ENCODE data around the gene RANBP2.
"Not testable (repeated sequence)": the region's sequence is repeated elsewhere in the genome, so short reads cannot be mapped to it uniquely, and the experiment has no call there.

The RANBP2 gene

GRCh38 chr2:108719149-108720044 is at the start of gene RANBP2:
RANBP2 (plus strand) TSS chr2:108719482; CDS start chr2:108719607, 125 bp downstream.
- Mint-ChIP-seq H3K4me1 (ENCODE audit: low read depth) (peaks cover 9% of the 10 kb centered on the region), H3K27me3 (ENCODE audit: low read depth) (no peaks in the 10 kb centered on the region), H3K9me3 (no peaks in the 10 kb centered on the region), H3K4me3 (peak within 1 kb of the TSS; percentile 93), H3K36me3 (ENCODE audit: low read depth) (peaks cover 3% of the 10 kb centered on the region), H3K27ac (peak within 1 kb of the TSS; percentile 95)
- peak; percentile 94 for DNase-seq (ENCODE audit: low spot score)

DNA sequence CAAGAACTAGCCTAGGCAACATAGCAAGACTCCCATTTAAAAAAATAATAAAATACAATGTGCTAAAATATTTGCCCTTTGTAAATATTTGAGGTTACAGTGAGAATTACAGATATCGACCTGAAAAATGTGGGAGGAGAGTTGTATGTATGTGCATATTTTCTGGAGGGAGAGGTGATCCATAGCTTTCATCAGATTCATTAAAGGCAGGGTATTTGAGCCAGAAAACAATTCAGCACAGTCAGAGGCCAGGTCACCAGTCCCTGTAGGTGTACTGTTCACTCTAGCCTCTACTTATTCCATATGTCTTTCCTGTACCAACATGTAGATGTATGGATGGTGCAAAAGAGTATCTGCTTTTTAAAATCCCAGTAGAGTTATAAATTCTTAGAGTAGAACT is 49.0 kb upstream of the RANBP2 start:
- not testable (repeated sequence) for H3K4me1 Mint-ChIP-seq (ENCODE audit: low read depth); H3K36me3 Mint-ChIP-seq (ENCODE audit: low read depth); H3K4me3 Mint-ChIP-seq; H3K27ac Mint-ChIP-seq; DNase-seq (ENCODE audit: low spot score); H3K9me3 Mint-ChIP-seq; H3K27me3 Mint-ChIP-seq (ENCODE audit: low read depth)

DNA sequence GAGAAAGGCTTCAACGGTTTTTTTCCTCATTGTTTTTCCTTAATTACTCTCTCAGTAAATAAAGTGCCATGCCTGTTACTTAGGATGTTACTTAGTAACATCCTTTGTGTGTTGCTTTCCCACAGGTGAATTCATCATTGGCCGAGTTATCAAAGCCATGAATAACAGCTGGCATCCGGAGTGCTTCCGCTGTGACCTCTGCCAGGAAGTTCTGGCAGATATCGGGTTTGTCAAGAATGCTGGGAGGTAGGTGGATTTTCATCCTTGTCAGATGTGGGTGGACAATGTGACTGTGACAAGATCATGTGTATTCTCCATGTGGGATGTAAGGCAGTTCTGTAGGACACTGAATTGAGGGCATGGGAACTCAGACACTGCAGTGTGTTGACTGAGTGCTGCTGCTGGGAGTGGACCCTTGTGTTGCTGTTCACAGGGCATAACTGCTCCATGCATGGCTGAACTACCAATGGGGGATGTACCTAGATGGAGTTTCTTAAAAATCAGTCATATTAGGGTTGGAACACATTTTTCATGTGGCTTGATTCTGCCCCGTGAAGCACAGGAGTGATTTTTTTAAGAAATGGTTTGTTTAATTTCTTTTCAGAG is 47.0 kb upstream of the RANBP2 start:
- not testable (repeated sequence) for DNase-seq (ENCODE audit: low spot score); H3K27me3 Mint-ChIP-seq (ENCODE audit: low read depth); H3K4me1 Mint-ChIP-seq (ENCODE audit: low read depth); H3K4me3 Mint-ChIP-seq; H3K27ac Mint-ChIP-seq; H3K9me3 Mint-ChIP-seq
- H3K36me3 Mint-ChIP-seq (ENCODE audit: low read depth): peaks cover 11% of the 10 kb centered on the region

GRCh38 chr2:108676522-108676921 is 42.8 kb upstream of the RANBP2 start:
- peaks cover 27% of the 10 kb centered on the region for H3K36me3 Mint-ChIP-seq (ENCODE audit: low read depth)
- H3K4me3 Mint-ChIP-seq; DNase-seq (ENCODE audit: low spot score); H3K27ac Mint-ChIP-seq; H3K27me3 Mint-ChIP-seq (ENCODE audit: low read depth); H3K9me3 Mint-ChIP-seq: not testable (repeated sequence)
- H3K4me1 Mint-ChIP-seq (ENCODE audit: low read depth): peaks cover 12% of the 10 kb centered on the region

- not testable (repeated sequence) for H3K27me3 Mint-ChIP-seq (ENCODE audit: low read depth); DNase-seq (ENCODE audit: low spot score); H3K9me3 Mint-ChIP-seq; H3K27ac Mint-ChIP-seq; H3K4me3 Mint-ChIP-seq
- Mint-ChIP-seq H3K4me1 (ENCODE audit: low read depth) (peaks cover 12% of the 10 kb centered on the region), H3K36me3 (ENCODE audit: low read depth) (peaks cover 29% of the 10 kb centered on the region)
Measured at GRCh38 chr2:108677239-108677744, 42.0 kb upstream of the RANBP2 start.

DNA sequence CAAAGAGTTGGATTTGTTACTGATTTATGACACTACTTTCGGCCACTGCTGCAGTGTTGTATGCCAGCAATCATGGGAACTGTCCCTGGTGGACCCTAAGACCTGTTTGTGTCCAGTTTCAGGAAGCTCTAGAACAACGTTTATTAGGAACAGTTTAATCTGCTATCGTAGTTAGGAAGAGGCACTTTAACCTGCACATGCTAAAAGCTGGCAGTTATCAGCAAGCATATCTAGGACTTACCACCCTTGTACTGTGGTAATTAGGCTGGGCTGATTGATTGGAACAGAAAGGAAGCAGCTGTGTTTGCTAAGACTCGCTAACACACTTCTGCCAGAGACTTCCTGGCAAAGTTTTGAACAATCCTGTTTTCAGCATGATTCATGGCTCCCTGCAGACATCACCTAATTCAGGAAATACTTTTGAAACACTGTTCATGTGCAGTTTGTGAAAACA is 41.1 kb upstream of the RANBP2 start:
- H3K4me1 Mint-ChIP-seq (ENCODE audit: low read depth): peaks cover 12% of the 10 kb centered on the region
- H3K27ac Mint-ChIP-seq: peak overlapping the region; percentile 35
- H3K27me3 Mint-ChIP-seq (ENCODE audit: low read depth); DNase-seq (ENCODE audit: low spot score); H3K9me3 Mint-ChIP-seq: not testable (repeated sequence)
- H3K4me3 Mint-ChIP-seq: peak overlapping the region; percentile 33
- peaks cover 27% of the 10 kb centered on the region for H3K36me3 Mint-ChIP-seq (ENCODE audit: low read depth)

- peaks cover 12% of the 10 kb centered on the region for H3K4me1 Mint-ChIP-seq (ENCODE audit: low read depth)
- not testable (repeated sequence) for DNase-seq (ENCODE audit: low spot score); H3K9me3 Mint-ChIP-seq; H3K27me3 Mint-ChIP-seq (ENCODE audit: low read depth); H3K4me3 Mint-ChIP-seq; H3K27ac Mint-ChIP-seq
- peaks cover 23% of the 10 kb centered on the region for H3K36me3 Mint-ChIP-seq (ENCODE audit: low read depth)
Measured at GRCh38 chr2:108680805-108681204, 38.5 kb upstream of the RANBP2 start.

- H3K4me3 Mint-ChIP-seq; H3K27me3 Mint-ChIP-seq (ENCODE audit: low read depth); H3K27ac Mint-ChIP-seq; H3K4me1 Mint-ChIP-seq (ENCODE audit: low read depth); DNase-seq (ENCODE audit: low spot score); H3K9me3 Mint-ChIP-seq; H3K36me3 Mint-ChIP-seq (ENCODE audit: low read depth): not testable (repeated sequence)
Measured at GRCh38 chr2:108688818-108689756, 30.2 kb upstream of the RANBP2 start.

DNA sequence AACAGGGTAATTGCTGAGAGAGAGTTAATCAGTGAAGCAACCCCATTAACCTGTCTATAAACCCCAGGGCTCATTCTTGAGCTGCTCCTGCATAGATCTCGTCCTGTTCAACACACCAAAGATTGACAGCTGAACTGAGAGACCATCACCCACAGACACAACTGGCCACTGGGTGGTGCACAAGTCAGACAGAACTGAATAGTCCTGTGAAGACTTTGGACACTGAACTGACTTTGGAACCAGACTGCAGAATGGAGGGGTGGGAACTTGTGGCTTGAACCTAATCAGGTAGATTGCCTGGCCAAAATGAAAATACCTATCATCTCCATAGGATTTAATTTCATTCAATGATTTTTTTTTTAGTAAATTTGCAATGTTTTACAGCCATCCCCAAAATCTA is 29.3 kb upstream of the RANBP2 start:
- not testable (repeated sequence) for H3K4me3 Mint-ChIP-seq; H3K27ac Mint-ChIP-seq; H3K36me3 Mint-ChIP-seq (ENCODE audit: low read depth); H3K4me1 Mint-ChIP-seq (ENCODE audit: low read depth); H3K27me3 Mint-ChIP-seq (ENCODE audit: low read depth); DNase-seq (ENCODE audit: low spot score); H3K9me3 Mint-ChIP-seq

DNA sequence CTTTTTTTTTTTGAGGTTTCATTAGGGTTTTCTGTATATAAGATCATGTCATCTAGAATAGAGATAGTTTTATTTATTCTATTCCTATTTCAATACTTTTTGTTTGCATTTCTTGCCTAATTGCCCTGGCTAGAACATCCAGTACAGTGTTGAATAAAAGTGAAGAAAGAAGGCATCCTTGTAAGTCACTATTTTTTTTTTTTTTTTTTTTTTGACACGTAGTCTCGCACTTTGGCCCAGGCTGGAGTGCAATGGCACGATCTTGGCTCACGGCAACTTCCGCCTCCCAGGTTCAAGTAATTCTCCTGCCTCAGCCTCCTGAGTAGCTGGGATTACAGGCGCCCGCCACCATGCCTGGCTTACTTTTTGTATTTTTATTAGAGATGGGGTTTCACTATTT is 27.8 kb upstream of the RANBP2 start:
- DNase-seq (ENCODE audit: low spot score): no peak
- no peak overlapping the region for H3K4me3 Mint-ChIP-seq
- H3K27ac Mint-ChIP-seq: no peak overlapping the region
- no peaks in the 10 kb centered on the region for H3K4me1 Mint-ChIP-seq (ENCODE audit: low read depth)
- peaks cover 2% of the 10 kb centered on the region for H3K36me3 Mint-ChIP-seq (ENCODE audit: low read depth)
- no peaks in the 10 kb centered on the region for H3K27me3 Mint-ChIP-seq (ENCODE audit: low read depth)
- H3K9me3 Mint-ChIP-seq: no peaks in the 10 kb centered on the region

DNA sequence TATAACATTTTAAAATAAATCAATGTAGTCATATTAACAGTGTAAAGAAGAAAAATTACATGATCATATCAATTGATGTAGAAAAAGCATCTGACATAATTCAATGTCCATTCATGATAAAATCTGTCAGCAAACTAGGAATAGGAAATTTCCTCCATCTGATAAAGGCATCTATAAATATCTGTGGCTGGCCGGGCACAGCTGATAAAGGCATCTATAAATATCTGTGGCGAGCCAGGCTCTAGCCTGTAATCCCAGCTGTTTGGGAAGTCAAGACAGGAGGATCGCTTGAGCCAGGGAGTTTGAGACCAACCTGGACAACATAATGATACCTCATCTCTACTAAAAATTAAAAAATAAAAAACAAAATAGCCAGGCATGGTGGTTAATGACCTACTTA is 18.1 kb upstream of the RANBP2 start:
- Mint-ChIP-seq H3K36me3 (ENCODE audit: low read depth) (no peaks in the 10 kb centered on the region), H3K27me3 (ENCODE audit: low read depth) (peaks cover 9% of the 10 kb centered on the region), H3K4me1 (ENCODE audit: low read depth) (peaks cover 5% of the 10 kb centered on the region), H3K4me3 (no peak overlapping the region), H3K9me3 (no peaks in the 10 kb centered on the region), H3K27ac (no peak overlapping the region)
- no peak for DNase-seq (ENCODE audit: low spot score)

DNA sequence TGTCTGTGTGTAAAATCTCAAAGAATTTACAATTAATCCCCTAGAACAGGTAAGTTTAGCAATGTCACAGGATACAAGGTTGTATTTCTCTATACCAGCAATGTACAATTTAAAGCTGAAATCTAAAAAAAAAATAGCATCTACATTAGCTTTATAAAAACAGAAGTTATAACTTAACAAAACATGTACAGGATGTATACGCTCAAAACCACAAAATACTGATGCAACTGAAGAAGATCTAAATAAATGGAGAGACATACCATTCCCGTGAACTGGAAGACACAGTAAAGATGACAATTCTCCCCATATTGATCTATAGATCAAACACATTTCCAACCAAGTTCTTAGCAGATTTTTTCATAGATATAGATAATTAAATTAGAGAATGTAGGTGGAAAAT is 17.5 kb upstream of the RANBP2 start:
- no peak for DNase-seq (ENCODE audit: low spot score)
- Mint-ChIP-seq H3K4me1 (ENCODE audit: low read depth) (peaks cover 5% of the 10 kb centered on the region), H3K27me3 (ENCODE audit: low read depth) (peaks cover 9% of the 10 kb centered on the region), H3K9me3 (no peaks in the 10 kb centered on the region), H3K36me3 (ENCODE audit: low read depth) (no peaks in the 10 kb centered on the region), H3K4me3 (no peak overlapping the region), H3K27ac (no peak overlapping the region)

DNA sequence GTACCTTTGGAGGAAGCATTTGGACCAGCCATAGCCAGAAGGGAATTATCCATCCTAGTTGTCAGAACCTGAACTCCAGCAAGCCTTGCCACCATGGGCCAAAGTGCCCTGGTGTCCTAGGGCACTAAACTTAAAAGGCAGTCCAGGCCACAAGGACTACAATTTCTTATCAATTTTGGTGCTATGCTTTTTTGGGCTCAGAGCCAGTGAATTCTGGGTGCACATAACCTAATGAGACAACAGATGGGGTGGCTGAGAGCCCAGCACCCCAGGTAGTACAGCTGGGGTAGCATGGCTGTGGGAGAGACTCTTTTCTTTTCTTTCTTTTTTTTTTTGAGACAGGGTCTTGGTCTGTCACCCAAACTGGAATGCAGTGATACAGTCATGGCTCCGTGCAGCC is 14.4 kb upstream of the RANBP2 start:
- peaks cover 5% of the 10 kb centered on the region for H3K4me1 Mint-ChIP-seq (ENCODE audit: low read depth)
- H3K36me3 Mint-ChIP-seq (ENCODE audit: low read depth): peaks cover 8% of the 10 kb centered on the region
- no peak for DNase-seq (ENCODE audit: low spot score)
- H3K27me3 Mint-ChIP-seq (ENCODE audit: low read depth): peaks cover 13% of the 10 kb centered on the region
- peaks cover 12% of the 10 kb centered on the region for H3K9me3 Mint-ChIP-seq
- H3K27ac Mint-ChIP-seq: no peak overlapping the region
- no peak overlapping the region for H3K4me3 Mint-ChIP-seq

All from T-helper 2 cell treated with Interferon-gamma antibody and Interleukin-4, amounts not matched to agents 5 μg/mL and 100 μg/mL, for 36 hours (primary cell).